Activated naive CD4-positive, alpha-beta T cell treated with anti-CD3 and anti-CD28 coated beads for 36 hours (primary cell): Measurements from ENCODE around the gene ZBTB11. TPM values are rescaled to one million over a fixed set of nuclear protein-coding genes. Genes with fewer than 3 reads are reported as not detected.
"Not testable (repeated sequence)": the region's sequence is repeated elsewhere in the genome, so short reads cannot be mapped to it uniquely, and the experiment has no call there.

ENCODE experiments used
- CTCF ChIA-PET: fragments of 350-600 bp; sonication (Branson Sonifier 250); formaldehyde crosslinking; loops from one replicate; lab custom pipeline; 2021; ENCODE audit warnings: antibody characterized with exemption; lab: Charles Lee
- DNase-seq: peaks from one replicate; pipeline ENCODE4 v3.0.0-alpha.2; 2020
- H3K27ac Mint-ChIP-seq: one replicate; pipeline ENCODE4 v1.8.0; 2021; ENCODE audit warnings: mild to moderate bottlenecking, mixed read lengths
- H3K27me3 Mint-ChIP-seq: one replicate; pipeline ENCODE4 v1.8.0; 2021; ENCODE audit warnings: low read depth, mixed read lengths
- H3K36me3 Mint-ChIP-seq: one replicate; pipeline ENCODE4 v1.8.0; 2021; ENCODE audit warnings: low read depth, mixed read lengths
- H3K4me1 Mint-ChIP-seq: one replicate; pipeline ENCODE4 v1.8.0; 2021; ENCODE audit warnings: low read depth, mixed read lengths
- H3K4me3 Mint-ChIP-seq: one replicate; pipeline ENCODE4 v1.8.0; 2021; ENCODE audit warnings: mild to moderate bottlenecking, moderate library complexity, mixed read lengths
- H3K9me3 Mint-ChIP-seq: one replicate; pipeline ENCODE4 v1.8.0; 2021; ENCODE audit warnings: mixed read lengths
- intact Hi-C: fragments of 100-400 bp; cut with micrococcal nuclease; formaldehyde crosslinking; loops from one replicate; pipeline ENCODE4 v1.15.1; 2023
- total RNA-seq, 2 experiments: library from RNA; stranded (reverse); gene quantifications; one replicate each; pipeline ENCODE4 v1.2.3, GENCODE V29; 2021

The ZBTB11 gene
- total RNA-seq, 2 experiments from 2014 or later, result 31.2 to 31.7 TPM

GRCh38 chr3:101640256-101640655 is 36.7 kb downstream of the ZBTB11 start:
- Mint-ChIP-seq H3K4me3 (no peak overlapping the region), H3K27me3 (no peaks in the 10 kb centered on the region), H3K4me1 (peaks cover 21% of the 10 kb centered on the region), H3K36me3 (no peaks in the 10 kb centered on the region), H3K27ac (no peak overlapping the region), H3K9me3 (no peaks in the 10 kb centered on the region)
- CTCF ChIA-PET, result interaction anchor here (0.7 to 0.9 kb wide), 2 partner anchors 9 to 1024 kb away, joined by 3 read pairs; no protein-coding TSS in a partner anchor
- intact Hi-C loops, result loop anchor here (10.0 kb wide), 1 partner anchor 1175 kb away; no protein-coding TSS in a partner anchor
- no peak for DNase-seq

- CTCF ChIA-PET, result interaction anchor here (0.8 to 0.9 kb wide), 2 partner anchors 8 to 1177 kb away, joined by 3 to 6 read pairs; no protein-coding TSS in a partner anchor
- no peak overlapping the region for H3K4me3 Mint-ChIP-seq
- no peak for DNase-seq
- H3K4me1 Mint-ChIP-seq, result peaks cover 15% of the 10 kb centered on the region
- intact Hi-C loops, result loop anchor here (5.0 kb wide), 1 partner anchor 747 kb away; no protein-coding TSS in a partner anchor
- H3K9me3 Mint-ChIP-seq, result no peaks in the 10 kb centered on the region
- H3K27me3 Mint-ChIP-seq, result no peaks in the 10 kb centered on the region
- no peak overlapping the region for H3K27ac Mint-ChIP-seq
- no peaks in the 10 kb centered on the region for H3K36me3 Mint-ChIP-seq
These were observed 37.5 kb downstream of the ZBTB11 start for GRCh38 chr3:101639280-101639963.

- peak; percentile 17 for DNase-seq
- intact Hi-C loops, result loop anchor here (5.0 kb wide), 1 partner anchor 746 kb away; no protein-coding TSS in a partner anchor
- H3K4me3 Mint-ChIP-seq, result no peak overlapping the region
- H3K4me1 Mint-ChIP-seq, result peaks cover 4% of the 10 kb centered on the region
- no peaks in the 10 kb centered on the region for H3K27me3 Mint-ChIP-seq
- CTCF ChIA-PET, result interaction anchor here (0.8 to 1.4 kb wide), 3 partner anchors 69 to 1176 kb away, joined by 3 to 6 read pairs (median 6); no protein-coding TSS in a partner anchor
- no peak overlapping the region for H3K27ac Mint-ChIP-seq
- no peaks in the 10 kb centered on the region for H3K9me3 Mint-ChIP-seq
- H3K36me3 Mint-ChIP-seq, result no peaks in the 10 kb centered on the region
These were observed 38.6 kb downstream of the ZBTB11 start for GRCh38 chr3:101638261-101638745.

- Mint-ChIP-seq H3K36me3 (no peaks in the 10 kb centered on the region), H3K4me3 (no peak overlapping the region), H3K27me3 (no peaks in the 10 kb centered on the region), H3K27ac (no peak overlapping the region), H3K4me1 (no peaks in the 10 kb centered on the region), H3K9me3 (no peaks in the 10 kb centered on the region)
- intact Hi-C loops, result loop anchor here (2.0 to 5.0 kb wide), 3 partner anchors 125 to 745 kb away; partner anchors contain the start of gene SENP7
- CTCF ChIA-PET, result interaction anchor here (1.1 to 2.0 kb wide), 3 partner anchors 64 to 780 kb away, joined by 3 to 12 read pairs (median 6); partner anchors contain the start of gene PCNP
- no peak for DNase-seq
These were observed 39.5 kb downstream of the ZBTB11 start for GRCh38 chr3:101637451-101637850.

- Mint-ChIP-seq H3K4me1 (no peaks in the 10 kb centered on the region), H3K27ac (no peak overlapping the region), H3K36me3 (no peaks in the 10 kb centered on the region), H3K27me3 (no peaks in the 10 kb centered on the region), H3K4me3 (no peak overlapping the region), H3K9me3 (no peaks in the 10 kb centered on the region)
- DNase-seq, result peak; percentile 92
- intact Hi-C loops, result loop anchor here (1.0 to 5.0 kb wide), 6 partner anchors 63 to 744 kb away; partner anchors contain the start of gene SENP7
- CTCF ChIA-PET, result interaction anchor here (0.6 to 2.0 kb wide), 7 partner anchors 45 to 1173 kb away, joined by 3 to 12 read pairs (median 3); partner anchors contain the start of gene PCNP
These were observed 40.8 kb downstream of the ZBTB11 start for GRCh38 chr3:101635954-101636798.

GRCh38 chr3:101635345-101635744 is 41.6 kb downstream of the ZBTB11 start:
- H3K9me3 Mint-ChIP-seq, result no peaks in the 10 kb centered on the region
- H3K4me1 Mint-ChIP-seq, result no peaks in the 10 kb centered on the region
- no peaks in the 10 kb centered on the region for H3K27me3 Mint-ChIP-seq
- DNase-seq, result no peak
- intact Hi-C loops, result loop anchor here (5.0 kb wide), 1 partner anchor 743 kb away; no protein-coding TSS in a partner anchor
- H3K27ac Mint-ChIP-seq, result no peak overlapping the region
- no peak overlapping the region for H3K4me3 Mint-ChIP-seq
- H3K36me3 Mint-ChIP-seq, result no peaks in the 10 kb centered on the region
- CTCF ChIA-PET, result interaction anchor here (0.6 to 1.4 kb wide), 5 partner anchors 45 to 1173 kb away, joined by 3 to 5 read pairs (median 3); partner anchors contain the start of gene PCNP

GRCh38 chr3:101634591-101635196 is 42.2 kb downstream of the ZBTB11 start:
- CTCF ChIA-PET, result interaction anchor here (1.0 to 1.4 kb wide), 3 partner anchors 44 to 59 kb away, joined by 3 to 4 read pairs (median 3); no protein-coding TSS in a partner anchor
- H3K27ac Mint-ChIP-seq, result no peak overlapping the region

GRCh38 chr3:101633186-101633585 is 43.7 kb downstream of the ZBTB11 start:
- no peak for DNase-seq
- Mint-ChIP-seq H3K27me3 (no peaks in the 10 kb centered on the region), H3K27ac (no peak overlapping the region), H3K4me1 (no peaks in the 10 kb centered on the region), H3K4me3 (no peak overlapping the region), H3K9me3 (no peaks in the 10 kb centered on the region), H3K36me3 (no peaks in the 10 kb centered on the region)
- CTCF ChIA-PET, result no interaction called here
- intact Hi-C loops, result no loop called here

More at GRCh38 chr3:101634591-101635196, 42.2 kb downstream of the ZBTB11 start:
- H3K27me3 Mint-ChIP-seq, result no peaks in the 10 kb centered on the region
- no peaks in the 10 kb centered on the region for H3K4me1 Mint-ChIP-seq
- H3K4me3 Mint-ChIP-seq, result no peak overlapping the region
- no peak for DNase-seq
- intact Hi-C loops, result loop anchor here (5.0 kb wide), 1 partner anchor 742 kb away; no protein-coding TSS in a partner anchor
- no peaks in the 10 kb centered on the region for H3K36me3 Mint-ChIP-seq
- no peaks in the 10 kb centered on the region for H3K9me3 Mint-ChIP-seq

GRCh38 chr3:101632586-101632985 is 44.3 kb downstream of the ZBTB11 start:
- Mint-ChIP-seq H3K4me3 (no peak overlapping the region), H3K36me3 (no peaks in the 10 kb centered on the region), H3K4me1 (no peaks in the 10 kb centered on the region), H3K27me3 (no peaks in the 10 kb centered on the region), H3K27ac (no peak overlapping the region), H3K9me3 (no peaks in the 10 kb centered on the region)
- intact Hi-C loops, result no loop called here
- DNase-seq, result no peak
- CTCF ChIA-PET, result interaction anchor here (1.2 kb wide), 1 partner anchor 59 kb away, joined by 4 read pairs; the partner anchor contains the start of gene PCNP

- intact Hi-C loops, H3K27ac Mint-ChIP-seq, DNase-seq, H3K4me3 Mint-ChIP-seq, H3K4me1 Mint-ChIP-seq, H3K9me3 Mint-ChIP-seq, H3K36me3 Mint-ChIP-seq, H3K27me3 Mint-ChIP-seq: not testable (repeated sequence)
- CTCF ChIA-PET, result interaction anchor here (1.2 kb wide), 2 partner anchors 8 to 58 kb away, joined by 3 to 4 read pairs; partner anchors contain the start of gene PCNP
These were observed 45.0 kb downstream of the ZBTB11 start for GRCh38 chr3:101631959-101632358.

- Mint-ChIP-seq H3K27ac (no peak overlapping the region), H3K4me3 (no peak overlapping the region), H3K9me3 (no peaks in the 10 kb centered on the region), H3K36me3 (no peaks in the 10 kb centered on the region), H3K4me1 (no peaks in the 10 kb centered on the region), H3K27me3 (no peaks in the 10 kb centered on the region)
- CTCF ChIA-PET, result interaction anchor here (0.6 to 1.2 kb wide), 3 partner anchors 8 to 921 kb away, joined by 3 to 4 read pairs (median 4); partner anchors contain the start of gene PCNP
- intact Hi-C loops, result no loop called here
- DNase-seq, result no peak
These were observed 45.7 kb downstream of the ZBTB11 start for GRCh38 chr3:101631098-101631796.
